ACC112 (cell line): ENCODE results near the gene AVPR1B.

Experiments
- H2AFZ ChIP-seq: fragments of 200-600 bp; sonication (generic); one replicate; pipeline ENCODE4 v1.6.0; 2017; ENCODE audit warnings: antibody characterized with exemption, low read length; ENCODE audit not compliant: unreplicated experiment
- H3K27ac ChIP-seq: fragments of 200-600 bp; sonication (generic); 2 replicates; pipeline ENCODE4 v1.5.1; 2014; ENCODE audit warnings: low read depth, mild to moderate bottlenecking, antibody characterized with exemption, low read length, moderate library complexity
- H3K27me3 ChIP-seq: fragments of 200-600 bp; sonication (generic); 2 replicates; pipeline ENCODE4 v1.6.1; 2014; ENCODE audit warnings: mild to moderate bottlenecking, antibody characterized with exemption, low read length, moderate library complexity, mixed read lengths; ENCODE audit not compliant: insufficient read depth
- H3K36me3 ChIP-seq: fragments of 200-600 bp; sonication (generic); 2 replicates; pipeline ENCODE4 v1.6.1; 2016; ENCODE audit warnings: mild to moderate bottlenecking, antibody characterized with exemption, low read length, moderate library complexity, mixed read lengths; ENCODE audit not compliant: insufficient read depth
- H3K4me1 ChIP-seq: fragments of 200-600 bp; sonication (generic); one replicate; pipeline ENCODE4 v1.6.1; 2016; ENCODE audit warnings: low read length, mixed read lengths; ENCODE audit not compliant: insufficient read depth, unreplicated experiment, control insufficient read depth
- H3K4me3 ChIP-seq: fragments of 200-600 bp; sonication (generic); 2 replicates; pipeline ENCODE4 v1.5.1; 2014; ENCODE audit warnings: mild to moderate bottlenecking, low read depth, low read length
- H3K79me2 ChIP-seq: fragments of 200-600 bp; sonication (generic); one replicate; pipeline ENCODE4 v1.6.0; 2016; ENCODE audit warnings: low read length; ENCODE audit not compliant: control insufficient read depth, unreplicated experiment, insufficient read depth

The AVPR1B gene

DNA sequence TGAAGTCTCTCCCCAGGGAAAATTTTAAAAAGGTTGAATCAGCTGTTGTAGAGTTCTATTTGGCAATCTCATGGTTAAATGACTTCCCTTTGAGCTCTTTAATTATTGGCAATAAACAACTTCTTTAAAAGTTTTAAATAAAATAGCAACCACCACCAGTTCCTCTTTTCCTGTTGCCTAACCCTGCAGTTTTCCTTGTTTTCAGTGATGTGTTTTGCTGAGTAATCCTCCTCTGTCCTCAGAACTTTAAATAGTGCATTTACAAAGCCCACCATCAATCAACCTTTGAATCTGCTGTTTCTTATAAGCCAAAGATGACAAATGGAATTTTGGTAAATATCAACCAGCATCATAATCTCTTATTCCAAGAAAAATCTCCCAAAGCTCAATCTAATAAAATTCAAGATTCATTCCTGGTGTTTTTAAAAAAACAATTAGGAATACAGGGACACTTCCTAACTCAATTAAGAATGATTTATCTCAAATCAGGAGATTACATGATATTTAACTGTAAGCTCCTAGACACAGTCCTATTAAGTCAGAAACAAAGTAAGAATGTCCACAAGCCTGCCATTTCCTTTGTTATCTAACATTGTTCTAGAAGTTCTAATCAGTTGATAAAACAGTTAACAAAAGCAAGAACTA, 14.8 kb downstream of the AVPR1B start:
- no peak overlapping the region for H2AFZ ChIP-seq
- H3K4me1 ChIP-seq, result peaks cover 4% of the 10 kb centered on the region
- H3K4me3 ChIP-seq, result no peak overlapping the region
- H3K79me2 ChIP-seq, result no peaks in the 10 kb centered on the region
- no peak overlapping the region for H3K27ac ChIP-seq
- H3K27me3 ChIP-seq, result peaks cover 33% of the 10 kb centered on the region
- no peaks in the 10 kb centered on the region for H3K36me3 ChIP-seq

DNA sequence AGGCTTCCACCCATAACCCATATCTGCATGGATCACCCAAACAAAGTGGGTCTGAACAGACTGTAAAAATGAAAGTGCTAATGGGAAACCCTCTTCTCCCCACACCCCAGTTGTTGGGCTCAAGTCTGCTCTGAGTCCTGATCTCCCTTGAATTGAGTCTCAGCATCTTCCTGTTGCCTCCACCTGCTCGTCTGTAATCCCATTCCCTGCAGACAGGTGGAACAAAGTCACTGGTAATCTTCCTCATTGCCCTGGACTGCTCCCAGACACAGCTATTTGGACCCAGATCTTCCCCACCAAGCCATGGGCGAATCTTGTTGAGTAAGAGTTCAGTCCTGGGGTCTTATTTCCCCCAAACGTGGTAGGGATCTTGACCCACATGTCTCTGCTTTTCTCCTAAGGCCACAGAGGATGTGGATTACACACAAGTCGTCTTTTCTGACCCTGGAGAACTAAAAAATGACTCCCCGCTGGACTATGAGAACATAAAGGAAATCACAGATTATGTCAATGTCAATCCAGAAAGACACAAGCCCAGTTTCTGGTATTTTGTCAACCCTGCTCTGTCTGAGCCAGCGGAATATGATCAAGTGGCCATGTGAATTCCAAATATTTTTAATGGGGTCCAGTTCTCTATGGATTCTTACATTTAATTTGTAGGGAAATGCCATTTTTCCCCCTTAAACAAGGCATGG, 15.7 kb downstream of the AVPR1B start:
- Histone ChIP-seq H3K27me3 (peaks cover 35% of the 10 kb centered on the region), H3K27ac (no peak overlapping the region), H3K4me3 (no peak overlapping the region), H3K79me2 (no peaks in the 10 kb centered on the region), H2AFZ (no peak overlapping the region), H3K36me3 (no peaks in the 10 kb centered on the region), H3K4me1 (peaks cover 4% of the 10 kb centered on the region)

DNA sequence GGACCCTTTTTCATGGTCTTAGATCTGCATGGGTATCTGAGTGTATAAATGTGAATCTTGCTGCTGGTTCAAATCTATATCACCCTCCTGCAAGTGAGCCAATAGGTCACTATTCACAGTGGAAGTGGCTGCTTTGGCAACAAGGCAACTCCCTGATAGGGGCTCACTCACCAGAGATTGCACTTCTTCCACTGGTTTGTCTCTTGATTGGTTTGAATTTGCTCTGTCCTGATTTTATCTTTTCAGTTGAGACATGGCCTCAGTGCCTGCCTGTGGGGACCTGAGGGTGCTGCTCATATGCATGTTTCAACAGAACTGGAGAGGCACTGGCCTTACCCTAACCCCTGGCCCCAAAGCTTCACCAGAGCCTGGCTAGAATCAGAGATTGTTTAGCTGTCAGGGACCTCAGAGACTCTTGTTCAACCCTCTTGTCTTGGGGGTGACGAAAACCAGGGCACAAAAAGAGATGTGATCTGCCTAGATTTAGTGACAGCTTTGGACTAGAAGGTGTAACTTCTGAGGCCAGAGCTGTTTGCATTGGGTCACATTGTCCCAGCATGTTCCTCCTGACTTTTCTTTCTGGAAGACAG, 16.9 kb downstream of the AVPR1B start:
- no peaks in the 10 kb centered on the region for H3K36me3 ChIP-seq
- H3K79me2 ChIP-seq, result no peaks in the 10 kb centered on the region
- no peak overlapping the region for H2AFZ ChIP-seq
- peaks cover 35% of the 10 kb centered on the region for H3K27me3 ChIP-seq
- H3K4me3 ChIP-seq, result no peak overlapping the region
- no peaks in the 10 kb centered on the region for H3K4me1 ChIP-seq
- no peak overlapping the region for H3K27ac ChIP-seq

DNA sequence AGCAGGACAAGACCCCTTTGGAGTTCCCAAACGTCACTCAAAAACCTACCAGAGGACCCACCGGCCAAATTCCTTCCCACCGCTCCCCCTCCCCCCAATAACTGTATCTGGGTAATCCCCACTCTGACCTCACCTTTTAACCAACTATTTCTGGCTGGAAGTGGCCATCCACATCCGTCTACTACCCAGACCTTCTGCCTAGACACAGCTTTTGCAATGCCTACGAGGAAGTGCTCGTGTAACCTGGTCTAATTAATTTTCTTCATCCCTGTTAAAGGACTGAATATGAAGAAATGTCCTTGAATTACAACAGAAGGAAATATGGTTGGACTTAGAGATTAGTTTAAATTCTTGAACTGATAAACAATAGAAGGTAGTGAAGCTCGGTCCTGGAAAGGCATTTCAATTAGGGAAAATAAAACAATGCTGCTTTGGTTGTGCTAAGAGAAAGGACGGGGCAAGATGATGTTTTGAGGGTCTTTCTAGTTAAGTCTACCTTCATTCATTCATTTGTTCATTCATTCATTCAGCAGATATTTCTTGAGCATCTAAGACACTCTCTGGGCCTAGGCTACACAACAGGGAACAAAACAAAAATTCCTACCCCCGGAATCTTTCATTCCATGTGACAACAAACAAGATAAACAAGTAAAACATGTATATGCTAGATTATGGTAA, 18.8 kb downstream of the AVPR1B start:
- H3K79me2 ChIP-seq, result no peaks in the 10 kb centered on the region
- peaks cover 38% of the 10 kb centered on the region for H3K27me3 ChIP-seq
- H3K4me1 ChIP-seq, result no peaks in the 10 kb centered on the region
- no peak overlapping the region for H3K4me3 ChIP-seq
- no peaks in the 10 kb centered on the region for H3K36me3 ChIP-seq
- H2AFZ ChIP-seq, result no peak overlapping the region
- no peak overlapping the region for H3K27ac ChIP-seq

DNA sequence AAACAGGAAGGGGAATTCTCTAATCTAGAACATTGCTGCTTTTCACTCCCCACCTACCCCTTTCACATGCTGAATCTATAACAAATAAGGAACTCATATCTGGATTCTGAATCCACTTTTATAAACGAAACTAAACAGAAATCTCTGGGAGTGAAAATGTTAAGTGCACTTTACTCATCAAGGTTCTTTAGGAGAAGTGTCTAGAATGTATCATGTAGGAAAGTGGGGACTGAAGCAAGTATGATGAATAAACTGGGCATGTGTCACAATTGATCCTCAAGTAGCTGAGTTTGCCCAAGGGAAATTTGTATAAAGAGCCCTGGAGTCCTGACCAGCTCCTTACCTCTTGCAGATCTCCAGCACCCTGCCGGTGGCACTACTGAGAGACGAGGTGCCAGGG, 19.8 kb downstream of the AVPR1B start:
- Histone ChIP-seq H3K4me1 (no peaks in the 10 kb centered on the region), H3K4me3 (no peak overlapping the region), H3K79me2 (no peaks in the 10 kb centered on the region), H2AFZ (no peak overlapping the region), H3K27ac (no peak overlapping the region), H3K36me3 (no peaks in the 10 kb centered on the region), H3K27me3 (peaks cover 38% of the 10 kb centered on the region)

DNA sequence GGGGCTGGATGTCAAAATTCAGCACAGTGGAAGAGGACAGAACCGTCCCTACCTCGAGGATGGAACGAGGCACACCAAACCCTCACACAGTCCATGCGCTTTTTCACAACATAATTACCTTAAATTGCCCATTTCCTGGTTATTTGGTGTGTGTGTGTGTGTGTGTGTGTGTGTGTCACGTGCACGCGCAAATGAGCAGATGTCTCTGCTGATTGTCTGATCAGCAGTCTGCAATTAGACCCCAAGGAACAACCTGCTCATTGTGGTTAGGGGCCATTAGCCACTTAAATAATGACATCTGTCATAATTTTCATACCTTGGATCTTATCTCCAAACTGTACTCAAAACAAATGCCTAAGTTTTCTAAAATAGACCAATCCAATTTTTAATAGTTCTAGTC, 23.2 kb downstream of the AVPR1B start:
- Histone ChIP-seq H3K4me3 (no peak overlapping the region), H3K36me3 (no peaks in the 10 kb centered on the region), H3K27me3 (peaks cover 13% of the 10 kb centered on the region), H2AFZ (no peak overlapping the region), H3K27ac (no peak overlapping the region), H3K79me2 (no peaks in the 10 kb centered on the region), H3K4me1 (no peaks in the 10 kb centered on the region)

DNA sequence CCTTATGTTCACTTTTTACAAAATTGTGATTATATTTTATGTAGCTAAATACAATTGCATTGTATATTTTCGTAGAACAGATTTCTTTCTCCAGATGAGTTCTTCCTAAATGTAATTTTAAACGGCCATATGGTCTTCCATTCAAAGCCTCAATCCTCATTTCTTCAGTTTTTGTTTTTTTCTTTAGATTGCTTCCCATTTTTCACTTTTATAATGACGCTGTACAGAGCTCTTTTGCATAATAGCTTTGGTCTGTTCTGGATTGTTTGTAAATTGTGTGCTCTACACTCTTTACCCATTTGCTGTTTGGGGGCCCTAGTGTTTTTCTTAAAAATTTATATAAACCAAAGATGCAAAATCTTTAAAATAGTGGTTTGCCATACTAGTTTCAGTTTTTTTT, 27.8 kb downstream of the AVPR1B start:
- H3K4me1 ChIP-seq, result no peaks in the 10 kb centered on the region
- H3K4me3 ChIP-seq, result no peak overlapping the region
- H3K79me2 ChIP-seq, result no peaks in the 10 kb centered on the region
- no peak overlapping the region for H2AFZ ChIP-seq
- no peaks in the 10 kb centered on the region for H3K36me3 ChIP-seq
- H3K27me3 ChIP-seq, result peaks cover 7% of the 10 kb centered on the region; the same call in 1 of the 2 replicates
- no peak overlapping the region for H3K27ac ChIP-seq

DNA sequence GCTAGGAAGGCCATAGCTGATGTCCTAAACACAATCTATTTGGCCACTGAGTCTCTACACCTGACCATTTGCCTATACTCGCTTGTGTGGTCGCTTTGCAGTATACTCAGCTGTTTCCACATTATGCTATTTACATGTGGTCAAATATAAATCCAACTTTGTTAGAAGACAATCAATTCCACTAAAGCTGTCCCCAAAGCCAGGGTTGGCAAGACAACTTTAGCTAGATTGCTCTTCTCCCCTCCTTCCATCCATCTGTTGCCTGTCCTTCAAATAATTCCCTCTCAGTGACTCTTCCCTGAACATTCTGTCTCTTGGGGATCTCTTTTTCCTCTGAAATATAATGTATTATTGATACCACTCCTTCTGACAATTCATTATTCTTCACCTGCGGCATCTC, 30.1 kb downstream of the AVPR1B start:
- Histone ChIP-seq H3K4me3 (no peak overlapping the region), H3K27me3 (peaks cover 5% of the 10 kb centered on the region; the same call in 1 of the 2 replicates), H3K4me1 (no peaks in the 10 kb centered on the region), H3K36me3 (no peaks in the 10 kb centered on the region), H3K79me2 (no peaks in the 10 kb centered on the region), H3K27ac (no peak overlapping the region), H2AFZ (no peak overlapping the region)

DNA sequence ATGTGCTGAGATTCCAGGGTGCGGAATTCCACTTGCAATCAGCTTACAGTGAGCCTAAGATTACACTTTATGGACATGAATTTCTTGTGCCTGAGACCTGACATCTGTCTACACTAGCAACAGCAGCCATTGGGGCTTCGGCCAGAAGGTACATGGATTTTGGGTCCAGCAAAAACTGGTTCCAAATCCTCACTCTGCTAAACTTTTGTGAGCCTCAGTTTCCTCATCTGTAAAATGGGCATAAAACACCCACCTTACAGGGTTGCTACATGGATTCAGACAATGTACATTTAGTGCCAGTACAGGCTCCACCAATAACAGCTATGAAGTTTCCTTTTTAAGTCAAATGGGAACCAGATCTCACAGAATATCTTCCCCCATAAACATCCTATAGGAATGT, 33.4 kb downstream of the AVPR1B start:
- Histone ChIP-seq H3K27me3 (peaks cover 5% of the 10 kb centered on the region; the same call in 1 of the 2 replicates), H2AFZ (no peak overlapping the region), H3K4me3 (no peak overlapping the region), H3K36me3 (no peaks in the 10 kb centered on the region), H3K79me2 (no peaks in the 10 kb centered on the region), H3K27ac (no peak overlapping the region), H3K4me1 (no peaks in the 10 kb centered on the region)

DNA sequence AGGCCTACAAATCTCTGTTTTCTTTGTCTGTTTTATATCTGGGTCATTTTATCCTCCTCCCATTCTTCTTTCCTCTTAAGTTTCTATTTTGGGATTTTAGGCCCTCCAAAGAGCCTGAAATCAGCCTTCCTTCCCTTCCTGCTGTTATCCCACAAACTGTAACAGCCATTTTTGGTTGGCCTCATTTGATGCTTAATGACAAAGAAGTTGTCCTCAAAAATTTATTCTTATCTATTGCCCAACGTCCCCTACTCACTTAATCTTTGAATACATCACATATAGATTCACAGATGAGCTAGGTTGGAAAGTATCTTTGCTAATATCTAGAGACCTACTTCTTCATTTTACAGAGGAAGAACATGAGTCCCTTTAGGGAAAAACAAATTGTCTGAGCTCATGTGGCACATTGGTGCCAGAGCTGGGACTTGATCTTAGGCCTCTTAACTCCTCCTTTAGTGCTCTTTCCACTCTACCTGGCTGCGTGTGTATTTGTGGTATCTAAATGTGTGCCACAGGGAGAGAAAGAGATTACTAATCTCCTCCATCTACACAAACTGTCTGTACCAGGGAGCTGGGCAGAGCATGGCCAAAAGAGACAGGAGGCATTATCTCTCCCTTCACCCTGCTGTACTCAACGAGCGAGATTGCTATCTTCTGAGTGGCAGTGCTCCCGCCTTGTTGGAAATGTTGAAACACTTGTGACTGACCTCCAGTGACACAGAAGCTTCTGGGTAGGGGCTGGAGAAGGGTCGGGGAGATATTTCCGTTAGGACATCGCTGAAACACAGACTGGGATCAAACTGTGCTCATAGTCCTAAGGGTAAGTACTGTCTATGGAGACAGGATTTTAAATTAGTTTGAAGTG, 34.1 kb downstream of the AVPR1B start:
- Histone ChIP-seq H3K4me1 (no peaks in the 10 kb centered on the region), H3K27ac (no peak overlapping the region), H3K79me2 (no peaks in the 10 kb centered on the region)

More for the DNA sequence above, 34.1 kb downstream of the AVPR1B start:
- Histone ChIP-seq H3K36me3 (no peaks in the 10 kb centered on the region), H3K4me3 (no peak overlapping the region), H3K27me3 (peaks cover 5% of the 10 kb centered on the region; the same call in 1 of the 2 replicates), H2AFZ (no peak overlapping the region)
